NB4 (cell line): ENCODE data around the gene TBC1D2B.
"Not testable (repeated sequence)": the region's sequence is repeated elsewhere in the genome, so short reads cannot be mapped to it uniquely, and the experiment has no call there.

Experiments used
- DNase-seq: peaks from one replicate; pipeline ENCODE4 v3.0.0; 2010; ENCODE audit warnings: low read depth
- H3K4me3 ChIP-seq: one replicate; pipeline ENCODE4 v1.5.1; 2011; ENCODE audit warnings: mild to moderate bottlenecking, low read depth, low read length, moderate library complexity
- MAX ChIP-seq: IDR thresholded peaks from 2 replicates; pipeline ENCODE4 v1.6.1; 2011; ENCODE audit warnings: low read depth, low read length
- MYC ChIP-seq: IDR thresholded peaks from 2 replicates; pipeline ENCODE4 v1.6.1; 2011; ENCODE audit warnings: low read depth, low read length
- POLR2A ChIP-seq: IDR thresholded peaks from 2 replicates; pipeline ENCODE4 v1.6.1; 2011; ENCODE audit warnings: mild to moderate bottlenecking; ENCODE audit not compliant: insufficient read length; ENCODE audit errors: extremely low read depth
- TF ChIP-seq, protein P1 (sequence below): IDR thresholded peaks from one replicate; pipeline ENCODE4 v1.5.1; 2012; ENCODE audit warnings: low read depth, low read length

Gene TBC1D2B

GRCh38 chr15:77977903-77978758, 99.4 kb downstream of the TBC1D2B start:
- not testable (repeated sequence) for DNase-seq, H3K4me3 ChIP-seq

DNA sequence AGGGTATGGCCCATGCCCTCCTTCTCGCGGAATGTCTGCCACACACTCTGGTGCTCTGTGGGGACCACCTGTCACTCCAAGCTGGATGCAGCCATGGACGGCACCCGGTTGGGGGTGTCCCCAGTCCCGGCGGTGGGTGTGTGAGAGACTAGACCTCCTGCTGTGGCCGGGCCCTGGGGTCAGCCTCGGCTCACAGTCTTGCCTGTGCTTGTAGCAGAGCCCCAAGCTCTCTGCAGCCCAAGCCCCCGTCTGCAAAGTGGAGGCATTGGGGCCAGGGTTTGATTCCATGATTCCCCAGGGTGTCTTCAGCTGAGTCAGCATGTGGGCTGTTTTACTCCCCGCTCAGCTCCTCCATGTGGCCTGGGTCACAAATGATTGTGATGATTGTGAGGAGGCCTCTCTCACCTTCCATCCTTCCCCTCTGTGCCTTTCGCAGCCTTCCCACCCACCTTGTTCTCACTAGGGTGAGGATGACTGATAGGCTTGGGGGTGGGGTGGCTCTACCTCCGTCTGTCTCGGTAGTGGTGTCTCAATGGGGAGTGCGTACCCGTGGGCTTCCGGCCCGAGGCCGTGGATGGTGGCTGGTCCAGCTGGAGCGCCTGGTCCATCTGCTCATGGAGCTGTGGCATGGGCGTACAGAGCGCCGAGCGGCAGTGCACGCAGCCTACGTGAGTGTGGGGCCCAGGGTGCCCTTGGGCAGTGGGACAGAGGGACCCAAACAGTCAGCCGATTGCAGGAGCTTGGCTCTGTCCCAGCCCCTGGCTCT, 100.6 kb downstream of the TBC1D2B start:
- H3K4me3 ChIP-seq = not testable (repeated sequence)
- DNase-seq = peak; percentile 33

- not testable (repeated sequence) for DNase-seq, H3K4me3 ChIP-seq
These were observed 101.4 kb downstream of the TBC1D2B start for GRCh38 chr15:77976095-77976450.

DNA sequence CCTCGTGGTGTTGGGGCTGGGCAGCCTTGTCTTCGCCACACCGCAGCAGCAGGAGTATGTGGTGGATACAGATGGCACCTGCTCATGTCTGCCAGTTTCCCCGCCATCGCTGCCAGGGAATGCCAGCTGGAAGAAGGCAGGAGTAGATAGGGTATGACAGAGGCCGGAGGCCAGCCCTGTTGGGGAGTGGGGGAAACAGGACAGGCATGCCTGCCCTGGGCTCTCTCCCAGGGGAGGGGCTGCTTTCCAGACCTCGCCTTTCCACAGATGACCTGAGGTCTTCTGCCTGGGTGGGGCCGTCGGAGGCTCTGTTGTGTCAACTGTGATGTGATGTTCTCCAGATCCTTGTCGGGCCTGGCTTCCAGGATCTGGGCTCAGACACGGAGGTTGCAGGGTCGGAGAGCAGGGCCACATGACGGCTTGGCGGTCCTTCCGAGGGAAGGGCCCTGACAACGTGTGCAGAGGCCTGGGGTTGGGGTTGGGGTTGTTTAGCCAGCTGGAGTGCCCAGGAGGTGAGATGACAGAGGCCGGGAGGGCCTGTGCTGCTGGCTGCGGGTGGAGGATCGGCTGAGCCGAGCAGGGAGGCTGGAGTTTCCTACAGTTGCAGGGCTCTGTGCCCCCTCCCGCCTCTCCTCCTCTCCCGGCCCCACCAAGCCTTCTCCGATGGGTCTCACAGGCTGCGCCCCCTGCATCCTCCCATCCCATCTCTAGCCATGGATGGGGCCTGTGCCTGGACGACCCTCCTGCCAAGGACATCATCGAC, 102.0 kb downstream of the TBC1D2B start:
- TF ChIP-seq MYC (no peak), POLR2A (no peak), MAX (no peak)
- TF ChIP-seq, protein P1, sequence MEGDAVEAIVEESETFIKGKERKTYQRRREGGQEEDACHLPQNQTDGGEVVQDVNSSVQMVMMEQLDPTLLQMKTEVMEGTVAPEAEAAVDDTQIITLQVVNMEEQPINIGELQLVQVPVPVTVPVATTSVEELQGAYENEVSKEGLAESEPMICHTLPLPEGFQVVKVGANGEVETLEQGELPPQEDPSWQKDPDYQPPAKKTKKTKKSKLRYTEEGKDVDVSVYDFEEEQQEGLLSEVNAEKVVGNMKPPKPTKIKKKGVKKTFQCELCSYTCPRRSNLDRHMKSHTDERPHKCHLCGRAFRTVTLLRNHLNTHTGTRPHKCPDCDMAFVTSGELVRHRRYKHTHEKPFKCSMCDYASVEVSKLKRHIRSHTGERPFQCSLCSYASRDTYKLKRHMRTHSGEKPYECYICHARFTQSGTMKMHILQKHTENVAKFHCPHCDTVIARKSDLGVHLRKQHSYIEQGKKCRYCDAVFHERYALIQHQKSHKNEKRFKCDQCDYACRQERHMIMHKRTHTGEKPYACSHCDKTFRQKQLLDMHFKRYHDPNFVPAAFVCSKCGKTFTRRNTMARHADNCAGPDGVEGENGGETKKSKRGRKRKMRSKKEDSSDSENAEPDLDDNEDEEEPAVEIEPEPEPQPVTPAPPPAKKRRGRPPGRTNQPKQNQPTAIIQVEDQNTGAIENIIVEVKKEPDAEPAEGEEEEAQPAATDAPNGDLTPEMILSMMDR = no peak
- DNase-seq = no peak
- no peak overlapping the region for H3K4me3 ChIP-seq

GRCh38 chr15:77974416-77975331, 102.8 kb downstream of the TBC1D2B start:
- DNase-seq = no peak
- no peak overlapping the region for H3K4me3 ChIP-seq
- TF ChIP-seq MAX = no peak
- TF ChIP-seq, protein P1 = no peak
- TF ChIP-seq MYC = no peak
- no peak for TF ChIP-seq POLR2A

GRCh38 chr15:77974098-77974414, 103.5 kb downstream of the TBC1D2B start:
- TF ChIP-seq POLR2A (no peak), MAX (no peak), MYC (no peak)
- TF ChIP-seq, protein P1 = no peak
- no peak overlapping the region for H3K4me3 ChIP-seq
- DNase-seq = peak; percentile 34

- not testable (repeated sequence) for DNase-seq, H3K4me3 ChIP-seq
These were observed 104.0 kb downstream of the TBC1D2B start for GRCh38 chr15:77973273-77974097.

GRCh38 chr15:77972706-77973105, 104.8 kb downstream of the TBC1D2B start:
- not testable (repeated sequence) for H3K4me3 ChIP-seq, DNase-seq

- not testable (repeated sequence) for H3K4me3 ChIP-seq, DNase-seq
These were observed 105.6 kb downstream of the TBC1D2B start for GRCh38 chr15:77971875-77972274.

DNA sequence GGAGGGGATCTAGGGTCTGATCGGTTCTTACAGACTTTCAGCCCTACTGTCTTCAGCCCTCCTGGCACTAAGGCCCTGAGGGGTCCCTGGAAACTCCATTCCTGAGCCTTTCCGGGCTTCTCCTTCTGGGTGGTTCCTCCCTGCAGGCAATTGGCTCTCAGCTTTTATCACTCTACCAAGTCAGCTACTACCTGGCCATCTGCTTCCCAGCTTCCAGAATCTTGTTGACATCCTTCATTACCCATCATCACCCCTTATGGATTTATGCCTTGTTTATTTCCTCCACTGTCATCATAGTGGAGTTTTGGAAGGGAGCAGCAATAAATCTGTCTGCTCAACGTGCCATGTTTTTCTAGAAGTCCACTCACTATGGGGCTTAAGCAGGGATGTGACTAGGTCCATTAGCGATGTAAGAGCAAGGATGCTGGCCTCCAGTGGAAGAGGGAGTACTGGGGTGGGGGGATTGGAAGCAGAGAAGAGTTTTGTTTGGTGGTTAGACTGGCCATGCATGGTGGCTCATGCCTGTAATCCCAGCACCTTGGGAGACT, 106.6 kb downstream of the TBC1D2B start:
- not testable (repeated sequence) for H3K4me3 ChIP-seq, DNase-seq
